ENCODE results near the gene TTI1. TPM values are rescaled to one million over a fixed set of nuclear protein-coding genes. Genes with fewer than 3 reads are reported as not detected.

The TTI1 gene
- total RNA-seq, 4 donors from 2014 or later, result 14.8 to 25.4 (median 20.3) TPM

DNA sequence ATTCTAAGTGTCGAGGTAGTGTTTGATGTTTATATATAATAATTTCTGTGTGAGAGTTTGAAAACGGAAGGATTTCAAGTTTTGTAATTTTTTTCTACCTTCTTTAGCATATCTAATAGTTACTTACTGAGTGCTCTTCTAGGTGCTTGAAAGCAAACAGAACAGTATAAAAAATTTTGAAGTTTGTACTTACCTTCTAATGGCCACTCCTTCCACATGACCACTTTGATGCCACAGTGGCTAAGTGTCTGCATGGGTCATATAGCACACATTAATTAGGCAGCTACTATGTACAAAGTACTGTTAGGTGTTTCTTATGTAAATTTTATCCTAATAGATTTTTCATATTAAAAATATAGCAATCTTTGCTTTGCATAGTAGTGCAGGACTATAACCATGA, 21.4 kb upstream of the TTI1 start:
- intact Hi-C loops (cut with DNase I; ENCODE audit: low total_unique reads), result loop anchor here (5.0 to 10.0 kb wide), 3 partner anchors 250 to 487 kb away; partner anchors contain the start of gene BPI
- Histone ChIP-seq H3K9me3 (no peaks in the 10 kb centered on the region), H3K4me1 (peaks cover 26 to 38% of the 10 kb centered on the region in 2 donors), H3K27me3 (no peaks in the 10 kb centered on the region), H3K4me3 (no peak overlapping the region), H3K36me3 (peaks cover 0 to 26% of the 10 kb centered on the region in 2 donors), H3K27ac (peak overlapping the region in 1 of 4 donors; percentile 86)
- no peak for ATAC-seq
- DNase-seq, result no peak
- in situ Hi-C loops (cut with MboI; ENCODE audit: low sequenced_read_pairs in 4 of 4), result loop anchor here (5.0 to 25.0 kb wide), 5 partner anchors 108 to 283 kb away; partner anchors contain the start of genes TGM2 (in 2 of the 4) and LBP (in 1 of the 4)
- TF ChIP-seq POLR2A (IDR thresholded peaks at IDR 0.05), result no peak
- TF ChIP-seq, protein P1, sequence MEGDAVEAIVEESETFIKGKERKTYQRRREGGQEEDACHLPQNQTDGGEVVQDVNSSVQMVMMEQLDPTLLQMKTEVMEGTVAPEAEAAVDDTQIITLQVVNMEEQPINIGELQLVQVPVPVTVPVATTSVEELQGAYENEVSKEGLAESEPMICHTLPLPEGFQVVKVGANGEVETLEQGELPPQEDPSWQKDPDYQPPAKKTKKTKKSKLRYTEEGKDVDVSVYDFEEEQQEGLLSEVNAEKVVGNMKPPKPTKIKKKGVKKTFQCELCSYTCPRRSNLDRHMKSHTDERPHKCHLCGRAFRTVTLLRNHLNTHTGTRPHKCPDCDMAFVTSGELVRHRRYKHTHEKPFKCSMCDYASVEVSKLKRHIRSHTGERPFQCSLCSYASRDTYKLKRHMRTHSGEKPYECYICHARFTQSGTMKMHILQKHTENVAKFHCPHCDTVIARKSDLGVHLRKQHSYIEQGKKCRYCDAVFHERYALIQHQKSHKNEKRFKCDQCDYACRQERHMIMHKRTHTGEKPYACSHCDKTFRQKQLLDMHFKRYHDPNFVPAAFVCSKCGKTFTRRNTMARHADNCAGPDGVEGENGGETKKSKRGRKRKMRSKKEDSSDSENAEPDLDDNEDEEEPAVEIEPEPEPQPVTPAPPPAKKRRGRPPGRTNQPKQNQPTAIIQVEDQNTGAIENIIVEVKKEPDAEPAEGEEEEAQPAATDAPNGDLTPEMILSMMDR (IDR thresholded peaks at IDR 0.05 in 4 of 5, conservative IDR thresholded peaks at IDR 0.05 in 1 of 5), result no peak

DNA sequence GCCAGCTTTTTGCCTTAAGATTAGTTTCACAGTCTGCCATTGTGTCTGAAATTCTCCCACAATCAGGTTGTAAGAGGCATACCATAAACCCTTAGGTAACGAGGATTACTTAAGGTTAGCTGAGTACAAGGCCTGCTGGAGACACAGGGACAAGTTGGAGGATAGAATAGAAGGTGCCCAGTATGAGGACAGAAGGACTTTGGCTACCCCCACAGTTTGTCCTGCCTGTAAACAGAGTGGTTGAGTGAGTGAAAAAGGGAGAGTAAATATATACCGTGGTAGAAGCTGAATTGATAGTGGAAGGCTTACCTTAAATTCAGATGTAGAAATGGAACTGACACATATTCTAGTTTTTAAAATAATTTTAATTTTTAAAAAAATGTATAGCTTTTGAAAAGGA, 19.6 kb upstream of the TTI1 start:
- H3K4me3 ChIP-seq, result no peak overlapping the region
- H3K27me3 ChIP-seq, result no peaks in the 10 kb centered on the region
- in situ Hi-C loops (cut with MboI; ENCODE audit: low sequenced_read_pairs in 4 of 4), result loop anchor here in 2 of 4 donors (5.0 to 25.0 kb wide), 3 partner anchors 162 to 284 kb away; partner anchors contain the start of gene LBP (in 1 of the 2)
- peak overlapping the region; percentile 18 to 86 (median 32) for H3K27ac ChIP-seq
- intact Hi-C loops (cut with DNase I; ENCODE audit: low total_unique reads), result loop anchor here (10.0 kb wide), 1 partner anchor 252 kb away; the partner anchor contains the start of gene BPI
- peaks cover 0 to 18% of the 10 kb centered on the region in 2 donors for H3K36me3 ChIP-seq
- no peaks in the 10 kb centered on the region for H3K9me3 ChIP-seq
- TF ChIP-seq, protein P1 (IDR thresholded peaks at IDR 0.05 in 4 of 5, conservative IDR thresholded peaks at IDR 0.05 in 1 of 5), result no peak
- TF ChIP-seq POLR2A (IDR thresholded peaks at IDR 0.05), result no peak
- DNase-seq (no peak), ATAC-seq (no peak)
- peaks cover 37 to 47% of the 10 kb centered on the region in 2 donors for H3K4me1 ChIP-seq

DNA sequence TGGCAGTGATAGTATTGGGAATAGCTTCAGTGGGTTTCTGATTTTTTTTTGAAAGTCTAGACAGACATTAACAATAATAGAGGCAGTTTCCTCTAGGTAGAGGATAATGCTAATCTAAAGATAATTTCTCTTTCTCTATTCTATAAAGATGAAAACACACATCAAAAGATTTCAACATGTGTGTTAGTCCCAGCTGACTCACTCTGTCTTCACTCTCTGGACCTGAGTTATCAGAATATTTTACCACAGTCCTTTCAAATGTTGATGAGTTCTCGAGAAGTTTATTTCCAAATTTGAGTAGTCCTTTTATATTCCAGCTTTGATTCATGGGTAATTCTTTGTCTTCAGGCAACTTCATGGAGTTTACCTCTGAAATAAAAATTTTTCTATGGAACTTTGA, 17.4 kb upstream of the TTI1 start:
- H3K4me1 ChIP-seq, result peaks cover 51 to 62% of the 10 kb centered on the region in 2 donors
- peak overlapping the region; percentile 69 to 86 (median 77) for H3K27ac ChIP-seq
- no peaks in the 10 kb centered on the region for H3K27me3 ChIP-seq
- intact Hi-C loops (cut with DNase I; ENCODE audit: low total_unique reads) (loop anchor here (10.0 kb wide), 1 partner anchor 254 kb away; the partner anchor contains the start of gene BPI), in situ Hi-C loops (cut with MboI; ENCODE audit: low sequenced_read_pairs in 4 of 4) (loop anchor here in 2 of 4 donors (5.0 to 25.0 kb wide), 3 partner anchors 164 to 287 kb away; partner anchors contain the start of gene LBP (in 1 of the 2))
- H3K4me3 ChIP-seq, result no peak overlapping the region
- TF ChIP-seq, protein P1 (IDR thresholded peaks at IDR 0.05 in 4 of 5, conservative IDR thresholded peaks at IDR 0.05 in 1 of 5), result no peak
- TF ChIP-seq POLR2A (IDR thresholded peaks at IDR 0.05), result no peak
- peaks cover 0 to 10% of the 10 kb centered on the region in 2 donors for H3K36me3 ChIP-seq
- DNase-seq (no peak), ATAC-seq (no peak)
- no peaks in the 10 kb centered on the region for H3K9me3 ChIP-seq

DNA sequence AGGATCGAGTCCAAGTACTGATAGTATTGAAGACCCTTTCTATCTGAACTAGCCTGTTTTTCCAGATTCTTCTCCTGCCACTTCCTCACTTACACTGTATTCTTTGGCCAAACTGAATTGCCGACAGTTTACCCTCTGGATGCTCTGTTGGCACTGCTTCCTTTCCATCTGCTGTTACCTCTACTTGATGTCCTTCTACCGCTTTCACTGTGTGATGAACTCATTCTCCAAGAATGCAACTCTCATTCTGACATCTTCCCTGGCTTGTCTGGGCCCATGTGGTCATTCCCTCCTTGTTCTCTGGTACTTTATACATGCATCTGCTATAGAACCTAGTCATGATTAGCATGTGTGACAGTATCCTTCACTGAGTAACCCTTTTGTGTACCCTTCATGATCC, 16.5 kb upstream of the TTI1 start:
- Histone ChIP-seq H3K4me3 (no peak overlapping the region), H3K4me1 (peaks cover 57 to 62% of the 10 kb centered on the region in 2 donors), H3K36me3 (peaks cover 0 to 14% of the 10 kb centered on the region in 2 donors), H3K9me3 (no peaks in the 10 kb centered on the region), H3K27me3 (no peaks in the 10 kb centered on the region), H3K27ac (peak overlapping the region; percentile 69 to 86 (median 77))
- intact Hi-C loops (cut with DNase I; ENCODE audit: low total_unique reads) (loop anchor here (10.0 kb wide), 1 partner anchor 255 kb away; the partner anchor contains the start of gene BPI), in situ Hi-C loops (cut with MboI; ENCODE audit: low sequenced_read_pairs in 4 of 4) (loop anchor here in 2 of 4 donors (5.0 to 25.0 kb wide), 4 partner anchors 165 to 388 kb away; partner anchors contain the start of genes LBP (in 1 of the 2) and SNHG17 (in 1 of the 2))
- ATAC-seq (peak; percentile 51 to 90), DNase-seq (no peak)
- TF ChIP-seq, protein P1 (IDR thresholded peaks at IDR 0.05 in 4 of 5, conservative IDR thresholded peaks at IDR 0.05 in 1 of 5), result no peak
- TF ChIP-seq POLR2A (IDR thresholded peaks at IDR 0.05), result no peak
